KG1 (cell line): ENCODE measurements around the gene RASGRP4.

Experiments
- DNase-seq: peaks from one replicate; lab custom pipeline; 2025; lab: John Stamatoyannopoulos, UW

RASGRP4 gene

GRCh38 chr19:38389101-38389925 is 36.7 kb downstream of the RASGRP4 start:
- no peak for DNase-seq

- no peak for DNase-seq
These were observed 37.5 kb downstream of the RASGRP4 start, which contains the start of gene SPRED3 for GRCh38 chr19:38388349-38389100. SPRED3 (plus strand) TSS chr19:38388697; CDS start chr19:38390303, 1,606 bp downstream.

- peak; percentile 21 for DNase-seq
These were observed 38.3 kb downstream of the RASGRP4 start, which contains the start of gene GGN for GRCh38 chr19:38387550-38388348. GGN (minus strand) TSS chr19:38388034; CDS start chr19:38387261, 773 bp downstream.

GRCh38 chr19:38386971-38387549 is 39.0 kb downstream of the RASGRP4 start:
- no peak for DNase-seq

- no peak for DNase-seq
These were observed 39.6 kb downstream of the RASGRP4 start for GRCh38 chr19:38386300-38386970.

GRCh38 chr19:38385804-38386257 is 40.2 kb downstream of the RASGRP4 start:
- no peak for DNase-seq

- DNase-seq: no peak
These were observed 40.8 kb downstream of the RASGRP4 start for GRCh38 chr19:38385057-38385803.

GRCh38 chr19:38384209-38385027 is 41.6 kb downstream of the RASGRP4 start:
- no peak for DNase-seq

GRCh38 chr19:38383743-38384142 is 42.3 kb downstream of the RASGRP4 start:
- no peak for DNase-seq

- no peak for DNase-seq
These were observed 42.8 kb downstream of the RASGRP4 start for GRCh38 chr19:38383184-38383583.

- no peak for DNase-seq
These were observed 44.9 kb downstream of the RASGRP4 start for GRCh38 chr19:38381138-38381537.

- DNase-seq: no peak
These were observed 47.2 kb downstream of the RASGRP4 start for GRCh38 chr19:38378866-38379265.

GRCh38 chr19:38377052-38377451 is 49.0 kb downstream of the RASGRP4 start:
- DNase-seq: no peak

GRCh38 chr19:38376576-38376975 is 49.4 kb downstream of the RASGRP4 start:
- no peak for DNase-seq

GRCh38 chr19:38375748-38376147 is 50.3 kb downstream of the RASGRP4 start:
- DNase-seq: no peak

- no peak for DNase-seq
These were observed 50.9 kb downstream of the RASGRP4 start for GRCh38 chr19:38375098-38375493.

GRCh38 chr19:38374332-38375097 is 51.5 kb downstream of the RASGRP4 start, which contains the start of gene PSMD8:
PSMD8 (plus strand) TSS chr19:38374571; CDS start chr19:38374602, 31 bp downstream.
- DNase-seq: peak; percentile 94

- DNase-seq: no peak
These were observed 52.1 kb downstream of the RASGRP4 start for GRCh38 chr19:38373907-38374331.

- no peak for DNase-seq
These were observed 54.9 kb downstream of the RASGRP4 start for GRCh38 chr19:38371081-38371480.
